KMS-11 (cell line): ENCODE data around the gene CDC27.

Source experiments
- H2AFZ ChIP-seq: fragments of 200-600 bp; sonication (generic); 2 replicates; pipeline ENCODE4 v1.6.1; 2016; ENCODE audit warnings: antibody characterized with exemption, mixed run types, low read depth
- H3K27ac ChIP-seq: fragments of 200-600 bp; sonication (generic); 2 replicates; pipeline ENCODE4 v1.6.1; 2016; ENCODE audit warnings: mild to moderate bottlenecking, mixed run types
- H3K27me3 ChIP-seq: fragments of 200-600 bp; sonication (generic); 2 replicates; pipeline ENCODE4 v1.6.1; 2017; ENCODE audit warnings: mild to moderate bottlenecking, low read depth, mixed run types, moderate library complexity; ENCODE audit not compliant: insufficient read depth
- H3K36me3 ChIP-seq: fragments of 200-600 bp; sonication (generic); 2 replicates; pipeline ENCODE4 v1.6.1; 2017; ENCODE audit warnings: mild to moderate bottlenecking, mixed run types; ENCODE audit not compliant: insufficient read depth
- H3K4me1 ChIP-seq: fragments of 200-600 bp; sonication (generic); 2 replicates; pipeline ENCODE4 v1.6.1; 2016; ENCODE audit warnings: mild to moderate bottlenecking, low read depth, mixed run types; ENCODE audit not compliant: poor library complexity, severe bottlenecking
- H3K4me2 ChIP-seq: fragments of 200-600 bp; sonication (generic); 2 replicates; pipeline ENCODE4 v1.7.0; 2016; ENCODE audit warnings: mild to moderate bottlenecking, mixed run types
- H3K4me3 ChIP-seq: fragments of 200-600 bp; sonication (generic); IDR thresholded peaks from 2 replicates; pipeline ENCODE4 v1.6.1; 2017; ENCODE audit warnings: low read depth, low read length, mixed read lengths; ENCODE audit not compliant: insufficient read depth
- H3K79me2 ChIP-seq: fragments of 200-600 bp; sonication (generic); 2 replicates; pipeline ENCODE4 v1.6.1; 2016; ENCODE audit warnings: low read depth, mixed run types; ENCODE audit not compliant: insufficient read depth
- H3K9ac ChIP-seq: fragments of 200-600 bp; sonication (generic); 2 replicates; pipeline ENCODE4 v1.6.1; 2016; ENCODE audit warnings: mild to moderate bottlenecking, mixed run types
- H4K20me1 ChIP-seq: fragments of 200-600 bp; sonication (generic); 2 replicates; pipeline ENCODE4 v1.6.1; 2016; ENCODE audit warnings: mild to moderate bottlenecking, mixed run types; ENCODE audit not compliant: insufficient read depth
- TF ChIP-seq, protein P1 (sequence below): fragments of 200-600 bp; sonication (generic); conservative IDR thresholded peaks from 2 replicates; pipeline ENCODE4 v1.6.1; 2017; ENCODE audit warnings: low read depth, mild to moderate bottlenecking, antibody characterized with exemption, low read length, moderate library complexity, mixed read lengths

CDC27 gene

DNA sequence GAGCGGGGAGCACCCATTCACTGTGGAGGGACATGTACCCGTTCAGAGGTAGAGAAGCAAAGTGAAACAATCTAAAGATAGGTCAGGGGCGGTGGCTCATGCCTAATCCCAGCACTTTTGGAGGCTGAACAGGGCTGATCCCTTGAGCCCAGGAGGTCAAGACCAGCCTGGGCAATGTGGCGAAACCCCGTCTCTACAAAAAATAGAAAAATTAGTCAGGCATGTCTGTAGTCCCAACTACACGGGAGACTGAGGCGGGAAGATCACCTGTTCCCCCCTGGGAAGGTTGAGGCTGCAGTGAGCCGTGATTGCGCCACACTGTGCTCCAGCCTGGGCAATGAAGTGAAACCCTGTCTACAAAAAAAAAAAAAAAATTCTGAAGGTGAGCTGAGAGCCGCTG is 41.8 kb upstream of the CDC27 start:
- no peaks in the 10 kb centered on the region for H3K27me3 ChIP-seq
- H3K79me2 ChIP-seq, result no peaks in the 10 kb centered on the region
- H4K20me1 ChIP-seq, result no peaks in the 10 kb centered on the region
- TF ChIP-seq, protein P1, sequence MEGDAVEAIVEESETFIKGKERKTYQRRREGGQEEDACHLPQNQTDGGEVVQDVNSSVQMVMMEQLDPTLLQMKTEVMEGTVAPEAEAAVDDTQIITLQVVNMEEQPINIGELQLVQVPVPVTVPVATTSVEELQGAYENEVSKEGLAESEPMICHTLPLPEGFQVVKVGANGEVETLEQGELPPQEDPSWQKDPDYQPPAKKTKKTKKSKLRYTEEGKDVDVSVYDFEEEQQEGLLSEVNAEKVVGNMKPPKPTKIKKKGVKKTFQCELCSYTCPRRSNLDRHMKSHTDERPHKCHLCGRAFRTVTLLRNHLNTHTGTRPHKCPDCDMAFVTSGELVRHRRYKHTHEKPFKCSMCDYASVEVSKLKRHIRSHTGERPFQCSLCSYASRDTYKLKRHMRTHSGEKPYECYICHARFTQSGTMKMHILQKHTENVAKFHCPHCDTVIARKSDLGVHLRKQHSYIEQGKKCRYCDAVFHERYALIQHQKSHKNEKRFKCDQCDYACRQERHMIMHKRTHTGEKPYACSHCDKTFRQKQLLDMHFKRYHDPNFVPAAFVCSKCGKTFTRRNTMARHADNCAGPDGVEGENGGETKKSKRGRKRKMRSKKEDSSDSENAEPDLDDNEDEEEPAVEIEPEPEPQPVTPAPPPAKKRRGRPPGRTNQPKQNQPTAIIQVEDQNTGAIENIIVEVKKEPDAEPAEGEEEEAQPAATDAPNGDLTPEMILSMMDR, result no peak
- H3K36me3 ChIP-seq, result no peaks in the 10 kb centered on the region
- no peak overlapping the region for H3K9ac ChIP-seq
- peak overlapping the region; percentile 89; the same call in 1 of the 2 replicates for H2AFZ ChIP-seq
- H3K4me1 ChIP-seq, result peaks cover 15% of the 10 kb centered on the region
- H3K27ac ChIP-seq, result no peak overlapping the region
- H3K4me3 ChIP-seq, result no peak overlapping the region
- peak overlapping the region; percentile 52 for H3K4me2 ChIP-seq

DNA sequence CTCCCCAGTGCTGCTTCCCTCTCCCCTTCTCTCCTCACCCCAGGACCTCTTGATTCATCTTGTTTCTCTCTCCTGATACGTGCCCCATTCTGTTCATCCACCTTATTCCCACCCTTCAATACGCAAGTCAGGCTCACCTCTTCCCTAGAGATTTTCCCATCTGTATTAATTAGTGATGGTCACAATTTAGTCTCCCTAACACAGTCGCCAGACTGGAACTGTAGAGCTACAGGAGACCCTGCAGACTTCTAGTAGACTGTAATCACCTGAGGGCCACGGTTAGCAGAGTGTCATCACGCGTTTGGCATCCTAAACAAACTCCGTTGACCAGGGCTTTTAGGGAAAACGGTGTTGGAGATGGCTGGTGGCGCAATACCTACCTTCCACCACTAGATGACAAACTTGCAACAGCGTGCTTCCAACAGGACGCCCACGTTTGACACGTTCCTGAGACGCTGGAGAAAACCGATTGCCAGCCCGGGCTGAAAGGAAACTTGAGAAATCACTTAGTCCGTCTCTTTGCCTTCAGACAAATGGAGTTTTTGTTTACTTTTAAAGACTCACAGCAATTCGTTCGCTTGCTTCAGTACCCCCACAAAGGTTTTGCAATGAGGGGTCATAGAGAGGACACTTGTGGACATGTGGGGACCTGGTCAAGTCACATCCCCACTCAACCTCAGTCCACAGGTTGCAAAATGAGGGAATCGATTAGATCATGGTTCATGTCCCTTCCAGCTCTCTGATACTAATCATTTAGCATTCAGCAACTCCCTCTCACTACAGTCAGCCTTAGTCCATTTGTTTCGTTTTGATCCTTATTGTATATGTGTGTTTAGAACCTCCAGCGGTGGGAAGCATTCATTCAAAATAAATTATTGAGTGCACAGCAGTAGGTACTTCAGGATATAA is 40.7 kb upstream of the CDC27 start:
- Histone ChIP-seq H3K27ac (no peak overlapping the region), H3K4me3 (no peak overlapping the region)
- TF ChIP-seq, protein P1, result peak; percentile 95

DNA sequence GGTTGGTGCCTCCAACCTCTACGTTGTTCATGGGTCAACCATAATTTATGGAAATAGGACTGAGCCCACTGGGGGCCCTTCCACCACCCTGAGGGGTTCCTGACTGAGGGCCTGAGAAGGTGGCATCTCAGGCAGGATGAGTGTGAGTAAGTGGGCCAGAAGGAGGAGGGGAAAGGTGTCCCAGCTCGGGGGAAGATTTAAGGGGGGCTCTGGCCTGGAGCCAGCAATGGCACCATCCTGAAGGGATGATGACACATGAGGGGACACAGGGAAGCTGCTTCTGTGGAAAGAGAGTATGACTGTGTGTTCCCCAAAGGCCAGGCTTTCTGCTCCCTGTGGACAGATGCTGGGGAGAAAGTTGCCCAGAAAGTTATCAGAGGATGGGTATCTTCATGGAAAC is 38.8 kb upstream of the CDC27 start:
- H3K4me1 ChIP-seq, result peaks cover 15% of the 10 kb centered on the region

More for the DNA sequence above, 40.7 kb upstream of the CDC27 start:
- Histone ChIP-seq H3K27me3 (no peaks in the 10 kb centered on the region), H3K4me1 (peaks cover 15% of the 10 kb centered on the region), H3K9ac (no peak overlapping the region), H4K20me1 (no peaks in the 10 kb centered on the region), H3K4me2 (peak overlapping the region; percentile 52), H2AFZ (peak overlapping the region; percentile 89), H3K36me3 (no peaks in the 10 kb centered on the region), H3K79me2 (no peaks in the 10 kb centered on the region)

DNA sequence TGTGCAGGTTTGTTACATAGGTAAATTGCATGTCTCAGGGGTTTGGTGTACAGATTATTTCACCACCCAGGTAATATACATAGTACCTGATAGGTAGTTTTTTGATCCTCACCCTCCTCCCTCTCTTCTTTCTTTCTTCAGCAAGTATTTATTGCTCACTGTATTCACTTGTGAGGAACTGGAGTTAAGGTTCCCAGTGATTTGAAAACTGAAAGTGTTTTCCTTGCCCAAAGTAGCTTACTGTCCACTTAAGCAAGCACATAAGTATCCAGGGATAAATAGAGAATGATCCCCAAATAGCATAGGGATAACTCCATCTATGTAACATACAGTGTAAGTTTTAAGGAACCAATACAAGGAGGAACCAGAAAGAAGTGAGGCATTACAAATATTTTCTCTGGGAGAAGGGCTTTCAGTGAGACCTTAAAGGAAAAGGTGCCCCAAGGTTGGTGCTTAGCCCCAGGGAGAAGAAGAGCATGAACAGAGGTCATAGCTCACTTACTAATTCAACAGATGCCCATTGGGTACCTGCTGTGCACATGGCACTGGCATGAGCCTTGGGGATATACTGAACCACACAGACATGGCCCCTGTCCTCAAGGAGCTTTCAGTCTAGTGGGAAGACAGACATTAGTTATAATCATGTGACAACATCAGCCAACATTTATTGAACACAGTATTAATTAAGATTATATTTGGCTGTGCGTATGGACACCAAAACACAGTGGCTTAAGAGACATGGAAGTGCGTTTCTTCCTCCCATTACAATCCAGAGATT is 37.0 kb upstream of the CDC27 start:
- H3K9ac ChIP-seq, result no peak overlapping the region
- TF ChIP-seq, protein P1, result no peak
- H3K27me3 ChIP-seq, result no peaks in the 10 kb centered on the region
- no peaks in the 10 kb centered on the region for H4K20me1 ChIP-seq
- no peak overlapping the region for H3K4me3 ChIP-seq
- H3K4me2 ChIP-seq, result no peak overlapping the region
- H3K27ac ChIP-seq, result no peak overlapping the region
- no peaks in the 10 kb centered on the region for H3K79me2 ChIP-seq
- H2AFZ ChIP-seq, result no peak overlapping the region
- peaks cover 11% of the 10 kb centered on the region for H3K4me1 ChIP-seq
- no peaks in the 10 kb centered on the region for H3K36me3 ChIP-seq

More for the DNA sequence above, 38.8 kb upstream of the CDC27 start:
- Histone ChIP-seq H3K27ac (no peak overlapping the region), H3K4me2 (no peak overlapping the region), H3K9ac (no peak overlapping the region), H2AFZ (no peak overlapping the region), H3K27me3 (no peaks in the 10 kb centered on the region), H3K79me2 (no peaks in the 10 kb centered on the region), H3K4me3 (no peak overlapping the region), H4K20me1 (no peaks in the 10 kb centered on the region), H3K36me3 (no peaks in the 10 kb centered on the region)
- TF ChIP-seq, protein P1, result no peak
